ENCODE data around the gene CHST9. TPM values are rescaled to one million over a fixed set of nuclear protein-coding genes. Genes with fewer than 3 reads are reported as not detected.

The CHST9 gene
- total and polyA plus RNA-seq, 9 donors, result 0.09 to 0.47 (median 0.33) TPM

GRCh38 chr18:27138079-27138478 lies 47.0 kb downstream of the CHST9 start:
- no peaks in the 10 kb centered on the region for H3K27me3 ChIP-seq (ENCODE audit: control insufficient read depth, insufficient read depth, low read length)
- H3K9me3 ChIP-seq (replicated peaks; ENCODE audit: control insufficient read depth, low read depth, low read length), result no peaks in the 10 kb centered on the region
- DNase-seq, result no peak
- no peaks in the 10 kb centered on the region for H3K4me1 ChIP-seq (ENCODE audit: control insufficient read depth, insufficient read depth, low read length)
- 78% methylated on average over 1 of the region's 1 CpG for WGBS (ENCODE audit: insufficient coverage)
- H3K27ac ChIP-seq (ENCODE audit: low read length), result no peak overlapping the region
- no peaks in the 10 kb centered on the region for H3K36me3 ChIP-seq (ENCODE audit: control insufficient read depth, insufficient read depth, low read length)
- no peak overlapping the region for H3K4me3 ChIP-seq (ENCODE audit: low read length)

- 86% methylated on average over 3 of the region's 4 CpGs for WGBS (ENCODE audit: insufficient coverage)
- Histone ChIP-seq H3K36me3 (ENCODE audit: control insufficient read depth, insufficient read depth, low read length) (no peaks in the 10 kb centered on the region), H3K4me3 (ENCODE audit: low read length) (no peak overlapping the region), H3K27me3 (ENCODE audit: control insufficient read depth, insufficient read depth, low read length) (no peaks in the 10 kb centered on the region), H3K27ac (ENCODE audit: low read length) (no peak overlapping the region), H3K4me1 (ENCODE audit: control insufficient read depth, insufficient read depth, low read length) (no peaks in the 10 kb centered on the region), H3K9me3 (replicated peaks; ENCODE audit: control insufficient read depth, low read depth, low read length) (no peaks in the 10 kb centered on the region)
- DNase-seq, result no peak
These were observed 48.9 kb downstream of the CHST9 start for GRCh38 chr18:27136208-27136535.

GRCh38 chr18:27135504-27136207 lies 49.5 kb downstream of the CHST9 start:
- Histone ChIP-seq H3K27me3 (ENCODE audit: control insufficient read depth, insufficient read depth, low read length) (no peaks in the 10 kb centered on the region), H3K4me1 (ENCODE audit: control insufficient read depth, insufficient read depth, low read length) (no peaks in the 10 kb centered on the region), H3K36me3 (ENCODE audit: control insufficient read depth, insufficient read depth, low read length) (no peaks in the 10 kb centered on the region), H3K27ac (ENCODE audit: low read length) (no peak overlapping the region), H3K4me3 (ENCODE audit: low read length) (no peak overlapping the region), H3K9me3 (replicated peaks; ENCODE audit: control insufficient read depth, low read depth, low read length) (no peaks in the 10 kb centered on the region)
- WGBS (ENCODE audit: insufficient coverage), result 83% methylated on average over 2 of the region's 7 CpGs
- DNase-seq, result no peak

- Histone ChIP-seq H3K27me3 (ENCODE audit: control insufficient read depth, insufficient read depth, low read length) (no peaks in the 10 kb centered on the region), H3K9me3 (replicated peaks; ENCODE audit: control insufficient read depth, low read depth, low read length) (no peaks in the 10 kb centered on the region), H3K36me3 (ENCODE audit: control insufficient read depth, insufficient read depth, low read length) (no peaks in the 10 kb centered on the region), H3K27ac (ENCODE audit: low read length) (no peak overlapping the region), H3K4me1 (ENCODE audit: control insufficient read depth, insufficient read depth, low read length) (no peaks in the 10 kb centered on the region), H3K4me3 (ENCODE audit: low read length) (no peak overlapping the region)
- no CpG with 5 or more reads among the region's 7 CpGs for WGBS (ENCODE audit: insufficient coverage)
- DNase-seq, result no peak
These were observed 55.0 kb downstream of the CHST9 start for GRCh38 chr18:27130065-27130630.

- H3K4me1 ChIP-seq (ENCODE audit: control insufficient read depth, insufficient read depth, low read length), result no peaks in the 10 kb centered on the region
- H3K36me3 ChIP-seq (ENCODE audit: control insufficient read depth, insufficient read depth, low read length), result no peaks in the 10 kb centered on the region
- H3K9me3 ChIP-seq (replicated peaks; ENCODE audit: control insufficient read depth, low read depth, low read length), result no peaks in the 10 kb centered on the region
- H3K27me3 ChIP-seq (ENCODE audit: control insufficient read depth, insufficient read depth, low read length), result no peaks in the 10 kb centered on the region
- no CpG with 5 or more reads among the region's 1 CpG for WGBS (ENCODE audit: insufficient coverage)
- H3K27ac ChIP-seq (ENCODE audit: low read length), result no peak overlapping the region
- no peak for DNase-seq
- no peak overlapping the region for H3K4me3 ChIP-seq (ENCODE audit: low read length)
These were observed 60.9 kb downstream of the CHST9 start for GRCh38 chr18:27124196-27124595.

GRCh38 chr18:27121108-27121507 lies 64.0 kb downstream of the CHST9 start:
- no CpG with 5 or more reads among the region's 1 CpG for WGBS (ENCODE audit: insufficient coverage)
- Histone ChIP-seq H3K27ac (ENCODE audit: low read length) (no peak overlapping the region), H3K4me1 (ENCODE audit: control insufficient read depth, insufficient read depth, low read length) (no peaks in the 10 kb centered on the region), H3K4me3 (ENCODE audit: low read length) (no peak overlapping the region), H3K36me3 (ENCODE audit: control insufficient read depth, insufficient read depth, low read length) (no peaks in the 10 kb centered on the region), H3K9me3 (replicated peaks; ENCODE audit: control insufficient read depth, low read depth, low read length) (no peaks in the 10 kb centered on the region), H3K27me3 (ENCODE audit: control insufficient read depth, insufficient read depth, low read length) (no peaks in the 10 kb centered on the region)
- no peak for DNase-seq

GRCh38 chr18:27120246-27120645 lies 64.9 kb downstream of the CHST9 start:
- no CpG with 5 or more reads among the region's 3 CpGs for WGBS (ENCODE audit: insufficient coverage)
- Histone ChIP-seq H3K36me3 (ENCODE audit: control insufficient read depth, insufficient read depth, low read length) (no peaks in the 10 kb centered on the region), H3K9me3 (replicated peaks; ENCODE audit: control insufficient read depth, low read depth, low read length) (no peaks in the 10 kb centered on the region), H3K27ac (ENCODE audit: low read length) (no peak overlapping the region), H3K27me3 (ENCODE audit: control insufficient read depth, insufficient read depth, low read length) (no peaks in the 10 kb centered on the region), H3K4me3 (ENCODE audit: low read length) (no peak overlapping the region), H3K4me1 (ENCODE audit: control insufficient read depth, insufficient read depth, low read length) (no peaks in the 10 kb centered on the region)
- no peak for DNase-seq

GRCh38 chr18:27118973-27119372 lies 66.1 kb downstream of the CHST9 start:
- DNase-seq, result no peak
- Histone ChIP-seq H3K9me3 (replicated peaks; ENCODE audit: control insufficient read depth, low read depth, low read length) (no peaks in the 10 kb centered on the region), H3K27ac (ENCODE audit: low read length) (no peak overlapping the region), H3K4me3 (ENCODE audit: low read length) (no peak overlapping the region), H3K4me1 (ENCODE audit: control insufficient read depth, insufficient read depth, low read length) (no peaks in the 10 kb centered on the region), H3K36me3 (ENCODE audit: control insufficient read depth, insufficient read depth, low read length) (no peaks in the 10 kb centered on the region), H3K27me3 (ENCODE audit: control insufficient read depth, insufficient read depth, low read length) (no peaks in the 10 kb centered on the region)
- WGBS (ENCODE audit: insufficient coverage), result no CpG with 5 or more reads among the region's 3 CpGs

- Histone ChIP-seq H3K9me3 (replicated peaks; ENCODE audit: control insufficient read depth, low read depth, low read length) (no peaks in the 10 kb centered on the region), H3K36me3 (ENCODE audit: control insufficient read depth, insufficient read depth, low read length) (no peaks in the 10 kb centered on the region), H3K4me1 (ENCODE audit: control insufficient read depth, insufficient read depth, low read length) (no peaks in the 10 kb centered on the region), H3K27me3 (ENCODE audit: control insufficient read depth, insufficient read depth, low read length) (no peaks in the 10 kb centered on the region), H3K4me3 (ENCODE audit: low read length) (no peak overlapping the region), H3K27ac (ENCODE audit: low read length) (no peak overlapping the region)
- WGBS (ENCODE audit: insufficient coverage), result no CpG with 5 or more reads among the region's 3 CpGs
- no peak for DNase-seq
These were observed 70.3 kb downstream of the CHST9 start for GRCh38 chr18:27114842-27115241.

GRCh38 chr18:27113358-27113757 lies 71.8 kb downstream of the CHST9 start:
- Histone ChIP-seq H3K27ac (ENCODE audit: low read length) (no peak overlapping the region), H3K9me3 (replicated peaks; ENCODE audit: control insufficient read depth, low read depth, low read length) (no peaks in the 10 kb centered on the region), H3K27me3 (ENCODE audit: control insufficient read depth, insufficient read depth, low read length) (no peaks in the 10 kb centered on the region), H3K4me3 (ENCODE audit: low read length) (no peak overlapping the region), H3K4me1 (ENCODE audit: control insufficient read depth, insufficient read depth, low read length) (no peaks in the 10 kb centered on the region), H3K36me3 (ENCODE audit: control insufficient read depth, insufficient read depth, low read length) (no peaks in the 10 kb centered on the region)
- DNase-seq, result no peak

- no peak for DNase-seq
- WGBS (ENCODE audit: insufficient coverage), result 100% methylated on average over 1 of the region's 1 CpG
- no peak overlapping the region for H3K27ac ChIP-seq (ENCODE audit: low read length)
These were observed 74.8 kb downstream of the CHST9 start for GRCh38 chr18:27110319-27110718.

More at GRCh38 chr18:27110319-27110718, 74.8 kb downstream of the CHST9 start:
- Histone ChIP-seq H3K4me1 (ENCODE audit: control insufficient read depth, insufficient read depth, low read length) (no peaks in the 10 kb centered on the region), H3K36me3 (ENCODE audit: control insufficient read depth, insufficient read depth, low read length) (no peaks in the 10 kb centered on the region), H3K27me3 (ENCODE audit: control insufficient read depth, insufficient read depth, low read length) (no peaks in the 10 kb centered on the region), H3K9me3 (replicated peaks; ENCODE audit: control insufficient read depth, low read depth, low read length) (no peaks in the 10 kb centered on the region), H3K4me3 (ENCODE audit: low read length) (no peak overlapping the region)

Data from muscle of leg (tissue), 11 donors.